K562 (cell line): ENCODE data around the gene DCLK2. TPM values are rescaled to one million over a fixed set of nuclear protein-coding genes. Genes with fewer than 3 reads are reported as not detected.

ENCODE experiments used
- ATAC-seq: fragments of 200-7000 bp; cut with Tn5 transposase; 3 replicates; pipeline ENCODE4 v1.9.1; 2020; ENCODE audit warnings: moderate library complexity
- BruUV-seq: library from RNA; stranded (reverse); fragments of 400-500 nt; replicated peaks from 2 replicates; lab custom pipeline; 2021; lab: Mats Ljungman, UMichigan
- CTCF ChIA-PET: fragments of 300-600 bp; formaldehyde crosslinking; extraction: SDS; loops from one replicate; lab custom pipeline; 2021; ENCODE audit warnings: low intra/inter-chr PET ratio; lab: Yijun Ruan, JAX
- POLR2A ChIA-PET: fragments of 300-600, 350-650 bp; sonication (Branson Sonifier 250); formaldehyde crosslinking; extraction: SDS; loops from one replicate; lab custom pipeline; 2021; ENCODE audit warnings: antibody characterized with exemption, inconsistent platforms; lab: Yijun Ruan, JAX
- DNase-seq, 4 experiments: peaks; one replicate each; pipeline versions ENCODE4 v3.0.0 to v3.0.0-alpha.2; 2011 to 2018; ENCODE audit warnings: low spot score in 3 of 4, mixed read lengths in 3 of 4; ENCODE audit errors: extremely low read depth in 1 of 4
- FAIRE-seq: peaks from 2 replicates; lab custom pipeline; 2011; peaks lifted over from hg19 to GRCh38; lab: Jason Lieb, UNC
- H2AFZ ChIP-seq: 2 replicates; pipeline ENCODE4 v1.6.0; 2011; ENCODE audit warnings: low read depth, low read length, control low read depth, inconsistent platforms
- H3K27ac ChIP-seq: fragments of 200-600 bp; 3 replicates; pipeline ENCODE4 v1.8.0; 2011; ENCODE audit warnings: low read depth, mild to moderate bottlenecking, control low read depth, inconsistent platforms, low read length, moderate library complexity, mixed read lengths; ENCODE audit errors: extremely low read depth
- H3K27me3 ChIP-seq, 2 experiments: fragments of 300-600 bp in 1 of 2; 2 replicates in 1 of 2; 3 replicates in 1 of 2; pipeline versions ENCODE4 v1.6.0 to v1.8.0; 2011; ENCODE audit warnings: inconsistent platforms in 2 of 2, low read length in 2 of 2, mild to moderate bottlenecking in 1 of 2, mixed read lengths in 1 of 2, moderate library complexity in 1 of 2; ENCODE audit not compliant: control insufficient read depth in 2 of 2, insufficient read depth in 2 of 2
- H3K36me3 ChIP-seq: fragments of 300-600 bp; 3 replicates; pipeline ENCODE4 v1.8.0; 2011; ENCODE audit warnings: mild to moderate bottlenecking, low read length, inconsistent platforms; ENCODE audit not compliant: control insufficient read depth, insufficient read depth
- H3K4me1 ChIP-seq, 2 experiments: fragments of 200-600 bp in 1 of 2; replicated peaks in 1 of 2; 2 replicates in 1 of 2; 3 replicates in 1 of 2; pipeline versions ENCODE4 v1.5.1 to v1.8.0; 2011; ENCODE audit warnings: inconsistent platforms in 2 of 2, low read length in 2 of 2, mild to moderate bottlenecking in 1 of 2, mixed read lengths in 1 of 2, moderate library complexity in 1 of 2; ENCODE audit not compliant: control insufficient read depth in 2 of 2, insufficient read depth in 2 of 2
- H3K4me2 ChIP-seq: 2 replicates; pipeline ENCODE4 v1.6.1; 2011; ENCODE audit warnings: low read length, control low read depth, inconsistent platforms, mixed read lengths; ENCODE audit not compliant: insufficient read depth
- H3K4me3 ChIP-seq: fragments of 200-600 bp; sonication (generic), shearing (Covaris generic); 2 replicates; pipeline ENCODE4 v1.5.1; 2016; ENCODE audit warnings: control low read depth, inconsistent platforms
- H3K79me2 ChIP-seq: fragments of 200-600 bp; 3 replicates; pipeline ENCODE4 v1.8.0; 2011; ENCODE audit warnings: low read length, inconsistent platforms; ENCODE audit not compliant: control insufficient read depth, insufficient read depth
- H3K9ac ChIP-seq, 2 experiments: 2 replicates each; pipeline versions ENCODE4 v1.6.0 to v1.6.1; 2011; ENCODE audit warnings: low read depth in 2 of 2, low read length in 2 of 2, control low read depth in 1 of 2, inconsistent platforms in 1 of 2, mild to moderate bottlenecking in 1 of 2, mixed read lengths in 1 of 2; ENCODE audit not compliant: insufficient read depth in 1 of 2
- H3K9me1 ChIP-seq: one replicate; pipeline ENCODE4 v1.6.0; 2011; ENCODE audit warnings: inconsistent platforms, mild to moderate bottlenecking, low read length, moderate library complexity; ENCODE audit not compliant: control insufficient read depth, insufficient read depth
- H3K9me3 ChIP-seq: replicated peaks from 2 replicates; pipeline ENCODE4 v1.5.1; 2011; ENCODE audit warnings: low read depth, low read length, inconsistent platforms; ENCODE audit not compliant: control insufficient read depth, insufficient read depth
- H4K20me1 ChIP-seq: replicated peaks from 2 replicates; pipeline ENCODE4 v1.6.1; 2011; ENCODE audit warnings: low read length, inconsistent platforms, mixed read lengths; ENCODE audit not compliant: control insufficient read depth, insufficient read depth
- CGGBP1 ChIP-seq: fragments of 250-450 bp; sonication (Bioruptor Pico); IDR thresholded peaks from 2 replicates; pipeline ENCODE4 v1.9.0; 2021; ENCODE audit warnings: mild to moderate bottlenecking
- CHCHD3 ChIP-seq: fragments of 250-450 bp; sonication (Bioruptor Pico); IDR thresholded peaks from 2 replicates; pipeline ENCODE4 v2.1.2; 2022; ENCODE audit warnings: mild to moderate bottlenecking
- ILK ChIP-seq: fragments of 450-650 bp; IDR thresholded peaks from 2 replicates; pipeline ENCODE4 v1.6.1; 2016; ENCODE audit warnings: missing genetic modification characterization, low read depth, mild to moderate bottlenecking, missing compliant biosample characterization, moderate library complexity, borderline replicate concordance
- NFATC3 ChIP-seq: fragments of 450-650 bp; IDR thresholded peaks from 2 replicates; pipeline ENCODE4 v1.6.1; 2017; ENCODE audit warnings: mild to moderate bottlenecking
- NFE2L1 ChIP-seq: fragments of 450-650 bp; IDR thresholded peaks from 2 replicates; pipeline ENCODE4 v1.6.1; 2016; ENCODE audit warnings: missing genetic modification characterization, low read depth, mild to moderate bottlenecking, missing compliant biosample characterization, moderate library complexity, borderline replicate concordance
- TGIF2 ChIP-seq: sonication (generic); formaldehyde crosslinking; IDR thresholded peaks from 2 replicates; pipeline ENCODE4 v1.8.1; 2022; ENCODE audit warnings: mild to moderate bottlenecking, missing genetic modification reagents, moderate library complexity
- WGBS: fragments of 100-300 bp; shearing (Covaris generic); methylation state at CpG from one replicate; pipeline ENCODE4 v1.1.6; 2016; ENCODE audit warnings: low coverage, mixed read lengths; ENCODE audit not compliant: insufficient coverage; ENCODE audit errors: missing lambda C conversion rate; 5-methylcytosine and 5-hydroxymethylcytosine counted together
- in situ Hi-C: fragments of 300-500 bp; cut with MboI; formaldehyde crosslinking; loops from 4 replicates; pipeline ENCODE4 v1.15.0; 2018; ENCODE audit warnings: inconsistent platforms, mixed read lengths
- intact Hi-C: fragments of 100-400 bp; cut with micrococcal nuclease; formaldehyde crosslinking; loops from 2 replicates; pipeline ENCODE4 v1.14.2; 2022
- polyA plus RNA-seq, 8 experiments: library from polyadenylated mRNA; depleted of rRNA in 4 of 8; stranded (reverse) in 5 of 8; unstranded in 3 of 8; fragments of >200 nt; fragmentation: Nextera tagmentation in 2 of 8; fragmentation: Illumina TruSeq in 1 of 8; extraction: Ambion mirVana in 2 of 8; extraction: Trizol in 1 of 8; gene quantifications; 2 replicates each; pipeline versions ENCODE4 v1.2.1 to v1.2.3, GENCODE V29; 2011 to 2014; ENCODE audit warnings: inconsistent platforms in 1 of 8, missing spikeins in 1 of 8
- total RNA-seq, 7 experiments: library from RNA; depleted of rRNA in 6 of 7; stranded (reverse); fragments of >200 nt in 6 of 7; fragmentation: Illumina TruSeq in 2 of 7; extraction: Trizol in 2 of 7; gene quantifications; 2 replicates each; pipeline versions ENCODE4 v1.2.1 to v1.2.3, GENCODE V29; 2011 to 2021; ENCODE audit warnings: low replicate concordance in 1 of 7
- TF ChIP-seq, protein P1 (sequence below): fragments of 450-650 bp; IDR thresholded peaks from 2 replicates; pipeline ENCODE4 v1.6.1; 2016; ENCODE audit warnings: missing biosample characterization, missing genetic modification characterization
- TF ChIP-seq, protein P2 (sequence below): IDR thresholded peaks from 2 replicates; pipeline ENCODE4 v1.6.1; 2016; ENCODE audit warnings: missing genetic modification characterization, missing compliant biosample characterization
- TF ChIP-seq, protein P3 (sequence below), 2 experiments: fragments of 450-650 bp in 1 of 2; sonication (generic) in 1 of 2; formaldehyde crosslinking in 1 of 2; IDR thresholded peaks in 1 of 2; conservative IDR thresholded peaks in 1 of 2; 2 replicates each; pipeline versions ENCODE4 v1.6.1 to v1.8.1; 2016 to 2023; ENCODE audit warnings: mild to moderate bottlenecking in 2 of 2, moderate library complexity in 2 of 2, inconsistent platforms in 1 of 2, missing genetic modification reagents in 1 of 2
- TF ChIP-seq, protein P4 (sequence below): fragments of 250-450 bp; sonication (Bioruptor Pico); IDR thresholded peaks from 2 replicates; pipeline ENCODE4 v1.5.0; 2021

DCLK2 gene
- total and polyA plus RNA-seq, 9 of the 15 experiments (the other 6 are each of a cell fraction or from before 2014, with no cell fraction given) = not detected

DNA sequence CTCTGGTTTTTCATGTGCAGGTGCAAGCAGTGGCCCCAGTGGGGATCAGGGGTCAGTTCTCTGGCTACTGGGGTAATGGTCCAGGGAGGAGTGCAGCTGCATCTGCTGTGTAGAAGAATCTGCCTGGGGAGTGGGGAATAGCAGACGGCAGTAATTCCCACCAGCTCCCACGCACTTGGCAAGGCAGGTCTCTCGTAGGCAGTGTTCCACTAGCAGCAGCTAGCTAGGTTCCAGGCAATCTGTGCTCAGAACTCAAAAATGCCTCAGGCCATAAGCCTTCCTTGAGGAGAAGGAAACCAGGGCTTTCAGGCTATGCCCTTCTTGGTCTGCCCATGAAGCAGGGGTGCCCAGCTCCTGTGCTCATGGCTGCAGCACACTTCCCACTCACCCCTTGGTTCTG, 38.8 kb downstream of the DCLK2 start:
- ChIA-PET POLR2A (interaction anchor here (0.6 kb wide), 1 partner anchor 65 kb away, joined by 3 read pairs; no protein-coding TSS in a partner anchor), CTCF (no interaction called here)
- Histone ChIP-seq H3K27me3 (no peaks in the 10 kb centered on the region; a peak in 1 of 5 replicates), H2AFZ (no peak overlapping the region), H3K36me3 (no peaks in the 10 kb centered on the region), H3K9me3 (no peaks in the 10 kb centered on the region), H3K9me1 (no peaks in the 10 kb centered on the region), H4K20me1 (no peaks in the 10 kb centered on the region), H3K4me1 (no peaks in the 10 kb centered on the region), H3K4me3 (no peak overlapping the region), H3K27ac (no peak overlapping the region), H3K4me2 (no peak overlapping the region), H3K79me2 (no peaks in the 10 kb centered on the region), H3K9ac (no peak overlapping the region)
- FAIRE-seq = no peak
- 5% methylated on average over 3 of the region's 3 CpGs for WGBS
- TF ChIP-seq, protein P1, sequence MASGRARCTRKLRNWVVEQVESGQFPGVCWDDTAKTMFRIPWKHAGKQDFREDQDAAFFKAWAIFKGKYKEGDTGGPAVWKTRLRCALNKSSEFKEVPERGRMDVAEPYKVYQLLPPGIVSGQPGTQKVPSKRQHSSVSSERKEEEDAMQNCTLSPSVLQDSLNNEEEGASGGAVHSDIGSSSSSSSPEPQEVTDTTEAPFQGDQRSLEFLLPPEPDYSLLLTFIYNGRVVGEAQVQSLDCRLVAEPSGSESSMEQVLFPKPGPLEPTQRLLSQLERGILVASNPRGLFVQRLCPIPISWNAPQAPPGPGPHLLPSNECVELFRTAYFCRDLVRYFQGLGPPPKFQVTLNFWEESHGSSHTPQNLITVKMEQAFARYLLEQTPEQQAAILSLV (tag) = no peak
- no peak for TF ChIP-seq NFATC3
- BruUV-seq = no TSS peak
- DNase-seq = no peak
- in situ Hi-C loops (no loop called here), intact Hi-C loops (no loop called here)
- no peak for ATAC-seq

GRCh38 chr4:150117629-150118028, 39.4 kb downstream of the DCLK2 start:
- POLR2A ChIA-PET = interaction anchor here (0.6 kb wide), 1 partner anchor 66 kb away, joined by 3 read pairs; no protein-coding TSS in a partner anchor
- no peak overlapping the region for H3K4me3 ChIP-seq
- no peak for FAIRE-seq
- TF ChIP-seq, protein P2, sequence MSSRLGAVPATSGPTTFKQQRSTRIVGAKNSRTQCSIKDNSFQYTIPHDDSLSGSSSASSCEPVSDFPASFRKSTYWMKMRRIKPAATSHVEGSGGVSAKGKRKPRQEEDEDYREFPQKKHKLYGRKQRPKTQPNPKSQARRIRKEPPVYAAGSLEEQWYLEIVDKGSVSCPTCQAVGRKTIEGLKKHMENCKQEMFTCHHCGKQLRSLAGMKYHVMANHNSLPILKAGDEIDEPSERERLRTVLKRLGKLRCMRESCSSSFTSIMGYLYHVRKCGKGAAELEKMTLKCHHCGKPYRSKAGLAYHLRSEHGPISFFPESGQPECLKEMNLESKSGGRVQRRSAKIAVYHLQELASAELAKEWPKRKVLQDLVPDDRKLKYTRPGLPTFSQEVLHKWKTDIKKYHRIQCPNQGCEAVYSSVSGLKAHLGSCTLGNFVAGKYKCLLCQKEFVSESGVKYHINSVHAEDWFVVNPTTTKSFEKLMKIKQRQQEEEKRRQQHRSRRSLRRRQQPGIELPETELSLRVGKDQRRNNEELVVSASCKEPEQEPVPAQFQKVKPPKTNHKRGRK = no peak
- TF ChIP-seq, protein P3, sequence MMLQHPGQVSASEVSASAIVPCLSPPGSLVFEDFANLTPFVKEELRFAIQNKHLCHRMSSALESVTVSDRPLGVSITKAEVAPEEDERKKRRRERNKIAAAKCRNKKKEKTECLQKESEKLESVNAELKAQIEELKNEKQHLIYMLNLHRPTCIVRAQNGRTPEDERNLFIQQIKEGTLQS (IDR thresholded peaks at IDR 0.05) = no peak
- TF ChIP-seq, protein P3 (CRISPR knock-in tag; conservative IDR thresholded peaks at IDR 0.05) = no peak
- TF ChIP-seq, protein P4, sequence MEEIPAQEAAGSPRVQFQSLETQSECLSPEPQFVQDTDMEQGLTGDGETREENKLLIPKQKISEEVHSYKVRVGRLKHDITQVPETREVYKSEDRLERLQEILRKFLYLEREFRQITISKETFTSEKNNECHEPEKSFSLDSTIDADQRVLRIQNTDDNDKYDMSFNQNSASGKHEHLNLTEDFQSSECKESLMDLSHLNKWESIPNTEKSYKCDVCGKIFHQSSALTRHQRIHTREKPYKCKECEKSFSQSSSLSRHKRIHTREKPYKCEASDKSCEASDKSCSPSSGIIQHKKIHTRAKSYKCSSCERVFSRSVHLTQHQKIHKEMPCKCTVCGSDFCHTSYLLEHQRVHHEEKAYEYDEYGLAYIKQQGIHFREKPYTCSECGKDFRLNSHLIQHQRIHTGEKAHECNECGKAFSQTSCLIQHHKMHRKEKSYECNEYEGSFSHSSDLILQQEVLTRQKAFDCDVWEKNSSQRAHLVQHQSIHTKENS = no peak
- TF ChIP-seq CGGBP1 (CRISPR knock-in tag) = no peak
- TF ChIP-seq TGIF2 = no peak
- no peak for TF ChIP-seq ILK (tag)
- TF ChIP-seq CHCHD3 (CRISPR knock-in tag) = no peak
- TF ChIP-seq NFE2L1 = no peak

More at GRCh38 chr4:150117629-150118028, 39.4 kb downstream of the DCLK2 start:
- H3K9me3 ChIP-seq = no peaks in the 10 kb centered on the region
- no peak overlapping the region for H3K9ac ChIP-seq
- 2% methylated on average over 3 of the region's 3 CpGs for WGBS
- H3K27me3 ChIP-seq = no peaks in the 10 kb centered on the region; a peak in 1 of 5 replicates
- H4K20me1 ChIP-seq = no peaks in the 10 kb centered on the region
- no peak overlapping the region for H2AFZ ChIP-seq
- DNase-seq (no peak), ATAC-seq (no peak)
- no peak overlapping the region for H3K27ac ChIP-seq
- no TSS peak for BruUV-seq
- no peaks in the 10 kb centered on the region for H3K9me1 ChIP-seq
- no peaks in the 10 kb centered on the region for H3K36me3 ChIP-seq
- no peak overlapping the region for H3K4me2 ChIP-seq
- no peaks in the 10 kb centered on the region for H3K79me2 ChIP-seq
- in situ Hi-C loops = no loop called here
- intact Hi-C loops = no loop called here
- CTCF ChIA-PET = no interaction called here
- H3K4me1 ChIP-seq = no peaks in the 10 kb centered on the region
